ENCODE measurements around the gene USP34. TPM values are rescaled to one million over a fixed set of nuclear protein-coding genes. Genes with fewer than 3 reads are reported as not detected.

USP34 gene
- total and polyA plus RNA-seq, 4 donors: 13.4 to 82.7 (median 51.1) TPM

DNA sequence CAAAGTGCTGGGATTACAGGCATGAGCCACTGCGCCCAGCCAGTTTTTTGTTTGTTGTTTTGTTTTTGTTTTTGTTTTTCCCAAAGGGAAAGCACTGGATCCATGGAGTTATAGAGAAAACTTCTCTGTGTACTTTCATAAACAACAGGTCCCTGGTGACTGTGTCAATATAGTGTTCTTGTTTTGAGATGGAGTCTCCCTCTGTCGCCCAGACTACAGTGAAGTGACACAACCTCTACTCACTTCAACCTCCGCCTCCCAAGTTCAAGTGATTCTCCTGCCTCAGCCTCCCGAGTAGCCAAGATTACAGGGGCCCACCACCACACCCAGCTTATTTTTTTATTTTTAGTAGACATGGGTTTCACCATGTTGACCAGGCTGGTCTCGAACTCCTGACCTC, 16.5 kb downstream of the USP34 start:
- DNase-seq (ENCODE audit: low spot score): no peak
- Histone ChIP-seq H3K36me3 (ENCODE audit: control insufficient read depth in 4 of 4, insufficient read depth in 3 of 4, low read depth in 1 of 4, low read length in 3 of 4) (no peaks in the 10 kb centered on the region), H3K9me3 (ENCODE audit: control insufficient read depth in 4 of 4, low read length in 3 of 4) (no peaks in the 10 kb centered on the region), H3K9ac (ENCODE audit: low read depth in 1 of 2, low read length in 2 of 2) (no peak overlapping the region), H3K4me3 (ENCODE audit: low read depth in 1 of 3, low read length in 3 of 3) (no peak overlapping the region), H3K27me3 (ENCODE audit: control insufficient read depth in 4 of 4, insufficient read depth in 4 of 4, low read length in 3 of 4) (no peaks in the 10 kb centered on the region), H3K4me1 (ENCODE audit: control insufficient read depth in 4 of 4, insufficient read depth in 4 of 4, low read length in 3 of 4) (peaks cover 7 to 10% (median 8%) of the 10 kb centered on the region in 4 donors), H3K27ac (ENCODE audit: low read depth in 1 of 2, low read length in 2 of 2) (no peak overlapping the region)
- TF ChIP-seq GABPA (IDR thresholded peaks at IDR 0.05 in 1 of 2, conservative IDR thresholded peaks at IDR 0.05 in 1 of 2) (no peak), TAF1 (conservative IDR thresholded peaks at IDR 0.05) (no peak), NR2F2 (IDR thresholded peaks at IDR 0.05) (no peak), FOXA1 (IDR thresholded peaks at IDR 0.05) (no peak), YY1 (IDR thresholded peaks at IDR 0.05) (no peak), RXRA (IDR thresholded peaks at IDR 0.05) (no peak)
- TF ChIP-seq, protein P1, sequence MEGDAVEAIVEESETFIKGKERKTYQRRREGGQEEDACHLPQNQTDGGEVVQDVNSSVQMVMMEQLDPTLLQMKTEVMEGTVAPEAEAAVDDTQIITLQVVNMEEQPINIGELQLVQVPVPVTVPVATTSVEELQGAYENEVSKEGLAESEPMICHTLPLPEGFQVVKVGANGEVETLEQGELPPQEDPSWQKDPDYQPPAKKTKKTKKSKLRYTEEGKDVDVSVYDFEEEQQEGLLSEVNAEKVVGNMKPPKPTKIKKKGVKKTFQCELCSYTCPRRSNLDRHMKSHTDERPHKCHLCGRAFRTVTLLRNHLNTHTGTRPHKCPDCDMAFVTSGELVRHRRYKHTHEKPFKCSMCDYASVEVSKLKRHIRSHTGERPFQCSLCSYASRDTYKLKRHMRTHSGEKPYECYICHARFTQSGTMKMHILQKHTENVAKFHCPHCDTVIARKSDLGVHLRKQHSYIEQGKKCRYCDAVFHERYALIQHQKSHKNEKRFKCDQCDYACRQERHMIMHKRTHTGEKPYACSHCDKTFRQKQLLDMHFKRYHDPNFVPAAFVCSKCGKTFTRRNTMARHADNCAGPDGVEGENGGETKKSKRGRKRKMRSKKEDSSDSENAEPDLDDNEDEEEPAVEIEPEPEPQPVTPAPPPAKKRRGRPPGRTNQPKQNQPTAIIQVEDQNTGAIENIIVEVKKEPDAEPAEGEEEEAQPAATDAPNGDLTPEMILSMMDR (IDR thresholded peaks at IDR 0.05; ENCODE audit: low read depth, low read length, missing input control): no peak
- TF ChIP-seq, protein P2, sequence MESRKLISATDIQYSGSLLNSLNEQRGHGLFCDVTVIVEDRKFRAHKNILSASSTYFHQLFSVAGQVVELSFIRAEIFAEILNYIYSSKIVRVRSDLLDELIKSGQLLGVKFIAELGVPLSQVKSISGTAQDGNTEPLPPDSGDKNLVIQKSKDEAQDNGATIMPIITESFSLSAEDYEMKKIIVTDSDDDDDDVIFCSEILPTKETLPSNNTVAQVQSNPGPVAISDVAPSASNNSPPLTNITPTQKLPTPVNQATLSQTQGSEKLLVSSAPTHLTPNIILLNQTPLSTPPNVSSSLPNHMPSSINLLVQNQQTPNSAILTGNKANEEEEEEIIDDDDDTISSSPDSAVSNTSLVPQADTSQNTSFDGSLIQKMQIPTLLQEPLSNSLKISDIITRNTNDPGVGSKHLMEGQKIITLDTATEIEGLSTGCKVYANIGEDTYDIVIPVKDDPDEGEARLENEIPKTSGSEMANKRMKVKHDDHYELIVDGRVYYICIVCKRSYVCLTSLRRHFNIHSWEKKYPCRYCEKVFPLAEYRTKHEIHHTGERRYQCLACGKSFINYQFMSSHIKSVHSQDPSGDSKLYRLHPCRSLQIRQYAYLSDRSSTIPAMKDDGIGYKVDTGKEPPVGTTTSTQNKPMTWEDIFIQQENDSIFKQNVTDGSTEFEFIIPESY (IDR thresholded peaks at IDR 0.05): no peak
- TF ChIP-seq, protein P3, sequence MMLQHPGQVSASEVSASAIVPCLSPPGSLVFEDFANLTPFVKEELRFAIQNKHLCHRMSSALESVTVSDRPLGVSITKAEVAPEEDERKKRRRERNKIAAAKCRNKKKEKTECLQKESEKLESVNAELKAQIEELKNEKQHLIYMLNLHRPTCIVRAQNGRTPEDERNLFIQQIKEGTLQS (IDR thresholded peaks at IDR 0.05): no peak
- WGBS: 98% methylated on average over 5 of the region's 5 CpGs

DNA sequence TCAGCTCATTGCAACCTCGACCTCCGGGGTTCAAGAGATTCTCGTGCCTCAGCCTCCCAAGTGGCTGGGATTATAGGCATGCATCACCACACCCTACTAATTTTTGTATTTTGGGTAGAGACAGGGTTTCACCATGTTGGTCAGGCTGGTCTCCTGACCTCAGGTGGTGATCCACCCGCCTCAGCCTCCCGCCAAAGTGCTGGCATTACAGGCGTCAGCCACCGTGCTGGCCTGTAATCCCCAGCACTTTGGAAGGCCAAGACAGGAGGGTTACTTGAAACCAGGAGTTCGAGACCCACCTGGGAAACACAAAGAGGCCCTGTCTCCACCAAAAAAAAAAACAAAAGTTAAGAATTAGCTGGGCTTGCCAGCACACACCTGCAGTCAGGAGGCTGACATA, 18.5 kb downstream of the USP34 start:
- Histone ChIP-seq H3K27me3 (ENCODE audit: control insufficient read depth in 4 of 4, insufficient read depth in 4 of 4, low read length in 3 of 4) (no peaks in the 10 kb centered on the region), H3K36me3 (ENCODE audit: control insufficient read depth in 4 of 4, insufficient read depth in 3 of 4, low read depth in 1 of 4, low read length in 3 of 4) (no peaks in the 10 kb centered on the region), H3K9ac (ENCODE audit: low read depth in 1 of 2, low read length in 2 of 2) (no peak overlapping the region), H3K4me3 (ENCODE audit: low read depth in 1 of 3, low read length in 3 of 3) (no peak overlapping the region), H3K9me3 (ENCODE audit: control insufficient read depth in 4 of 4, low read length in 3 of 4) (no peaks in the 10 kb centered on the region), H3K4me1 (ENCODE audit: control insufficient read depth in 4 of 4, insufficient read depth in 4 of 4, low read length in 3 of 4) (peaks cover 7 to 10% (median 8%) of the 10 kb centered on the region in 4 donors), H3K27ac (ENCODE audit: low read depth in 1 of 2, low read length in 2 of 2) (no peak overlapping the region)
- no peak for DNase-seq (ENCODE audit: low spot score)
- TF ChIP-seq YY1 (IDR thresholded peaks at IDR 0.05): no peak
- TF ChIP-seq RAD21 (IDR thresholded peaks at IDR 0.05): no peak
- TF ChIP-seq, protein P4, sequence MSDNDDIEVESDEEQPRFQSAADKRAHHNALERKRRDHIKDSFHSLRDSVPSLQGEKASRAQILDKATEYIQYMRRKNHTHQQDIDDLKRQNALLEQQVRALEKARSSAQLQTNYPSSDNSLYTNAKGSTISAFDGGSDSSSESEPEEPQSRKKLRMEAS (IDR thresholded peaks at IDR 0.05): no peak
- 96% methylated on average over 8 of the region's 8 CpGs for WGBS

DNA sequence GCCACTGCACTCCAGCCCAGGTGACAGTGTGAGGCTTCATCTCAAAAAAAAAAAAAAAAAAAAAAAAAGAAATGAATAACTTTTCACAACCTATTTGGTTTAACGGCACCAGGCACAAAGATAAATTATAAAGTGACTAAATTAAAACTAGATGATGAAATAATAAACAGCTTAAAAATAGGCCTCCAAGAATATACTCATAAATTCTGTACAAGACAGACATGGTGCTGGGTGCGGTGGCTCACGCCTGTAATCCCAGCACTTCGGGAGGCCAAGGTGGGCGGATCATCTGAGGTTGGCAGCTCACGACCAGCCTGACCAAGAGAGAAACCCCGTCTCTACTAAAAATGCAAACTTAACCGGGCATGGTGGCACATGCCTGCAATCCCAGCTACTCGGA, 19.7 kb downstream of the USP34 start:
- H3K27me3 ChIP-seq (ENCODE audit: control insufficient read depth in 4 of 4, insufficient read depth in 4 of 4, low read length in 3 of 4): no peaks in the 10 kb centered on the region
- H3K27ac ChIP-seq (ENCODE audit: low read depth in 1 of 2, low read length in 2 of 2): no peak overlapping the region
- H3K9me3 ChIP-seq (ENCODE audit: control insufficient read depth in 4 of 4, low read length in 3 of 4): no peaks in the 10 kb centered on the region
- H3K9ac ChIP-seq (ENCODE audit: low read depth in 1 of 2, low read length in 2 of 2): no peak overlapping the region
- 95% methylated on average over 9 of the region's 9 CpGs for whole genome bisulfite sequencing
- H3K36me3 ChIP-seq (ENCODE audit: control insufficient read depth in 4 of 4, insufficient read depth in 3 of 4, low read depth in 1 of 4, low read length in 3 of 4): no peaks in the 10 kb centered on the region
- H3K4me1 ChIP-seq (ENCODE audit: control insufficient read depth in 4 of 4, insufficient read depth in 4 of 4, low read length in 3 of 4): peaks cover 2 to 4% (median 3%) of the 10 kb centered on the region in 4 donors
- no peak overlapping the region for H3K4me3 ChIP-seq (ENCODE audit: low read depth in 1 of 3, low read length in 3 of 3)
- no peak for DNase-seq (ENCODE audit: low spot score)
- no peak for TF ChIP-seq NR2F2 (IDR thresholded peaks at IDR 0.05)
- no peak for TF ChIP-seq JUND (IDR thresholded peaks at IDR 0.05)
- no peak for TF ChIP-seq RXRA (IDR thresholded peaks at IDR 0.05)
- TF ChIP-seq, protein P5, sequence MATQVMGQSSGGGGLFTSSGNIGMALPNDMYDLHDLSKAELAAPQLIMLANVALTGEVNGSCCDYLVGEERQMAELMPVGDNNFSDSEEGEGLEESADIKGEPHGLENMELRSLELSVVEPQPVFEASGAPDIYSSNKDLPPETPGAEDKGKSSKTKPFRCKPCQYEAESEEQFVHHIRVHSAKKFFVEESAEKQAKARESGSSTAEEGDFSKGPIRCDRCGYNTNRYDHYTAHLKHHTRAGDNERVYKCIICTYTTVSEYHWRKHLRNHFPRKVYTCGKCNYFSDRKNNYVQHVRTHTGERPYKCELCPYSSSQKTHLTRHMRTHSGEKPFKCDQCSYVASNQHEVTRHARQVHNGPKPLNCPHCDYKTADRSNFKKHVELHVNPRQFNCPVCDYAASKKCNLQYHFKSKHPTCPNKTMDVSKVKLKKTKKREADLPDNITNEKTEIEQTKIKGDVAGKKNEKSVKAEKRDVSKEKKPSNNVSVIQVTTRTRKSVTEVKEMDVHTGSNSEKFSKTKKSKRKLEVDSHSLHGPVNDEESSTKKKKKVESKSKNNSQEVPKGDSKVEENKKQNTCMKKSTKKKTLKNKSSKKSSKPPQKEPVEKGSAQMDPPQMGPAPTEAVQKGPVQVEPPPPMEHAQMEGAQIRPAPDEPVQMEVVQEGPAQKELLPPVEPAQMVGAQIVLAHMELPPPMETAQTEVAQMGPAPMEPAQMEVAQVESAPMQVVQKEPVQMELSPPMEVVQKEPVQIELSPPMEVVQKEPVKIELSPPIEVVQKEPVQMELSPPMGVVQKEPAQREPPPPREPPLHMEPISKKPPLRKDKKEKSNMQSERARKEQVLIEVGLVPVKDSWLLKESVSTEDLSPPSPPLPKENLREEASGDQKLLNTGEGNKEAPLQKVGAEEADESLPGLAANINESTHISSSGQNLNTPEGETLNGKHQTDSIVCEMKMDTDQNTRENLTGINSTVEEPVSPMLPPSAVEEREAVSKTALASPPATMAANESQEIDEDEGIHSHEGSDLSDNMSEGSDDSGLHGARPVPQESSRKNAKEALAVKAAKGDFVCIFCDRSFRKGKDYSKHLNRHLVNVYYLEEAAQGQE (IDR thresholded peaks at IDR 0.05): no peak
- TF ChIP-seq TAF1 (conservative IDR thresholded peaks at IDR 0.05): no peak
- no peak for TF ChIP-seq YY1 (IDR thresholded peaks at IDR 0.05)
- no peak for TF ChIP-seq HNF4G (IDR thresholded peaks at IDR 0.05)
- TF ChIP-seq, protein P2 (IDR thresholded peaks at IDR 0.05): no peak
- TF ChIP-seq EGR1 (IDR thresholded peaks at IDR 0.05; ENCODE audit: low read depth in 2 of 2): no peak
- no peak for TF ChIP-seq GABPA (IDR thresholded peaks at IDR 0.05 in 1 of 2, conservative IDR thresholded peaks at IDR 0.05 in 1 of 2)
- TF ChIP-seq SP1 (IDR thresholded peaks at IDR 0.05): no peak
- TF ChIP-seq FOXA1 (IDR thresholded peaks at IDR 0.05): no peak
- TF ChIP-seq, protein P3 (IDR thresholded peaks at IDR 0.05): no peak
- no peak for TF ChIP-seq RAD21 (IDR thresholded peaks at IDR 0.05)

Data from liver (tissue), 9 donors.